Fibroblast of peridontal ligament (primary cell): ENCODE measurements around the gene TRAPPC13.
"Not testable (repeated sequence)": the region's sequence is repeated elsewhere in the genome, so short reads cannot be mapped to it uniquely, and the experiment has no call there.

ENCODE experiments used
- DNase-seq: peaks from one replicate; pipeline ENCODE4 v3.0.0-alpha.2; 2010; ENCODE audit errors: extremely low read depth

TRAPPC13 gene, protein sequence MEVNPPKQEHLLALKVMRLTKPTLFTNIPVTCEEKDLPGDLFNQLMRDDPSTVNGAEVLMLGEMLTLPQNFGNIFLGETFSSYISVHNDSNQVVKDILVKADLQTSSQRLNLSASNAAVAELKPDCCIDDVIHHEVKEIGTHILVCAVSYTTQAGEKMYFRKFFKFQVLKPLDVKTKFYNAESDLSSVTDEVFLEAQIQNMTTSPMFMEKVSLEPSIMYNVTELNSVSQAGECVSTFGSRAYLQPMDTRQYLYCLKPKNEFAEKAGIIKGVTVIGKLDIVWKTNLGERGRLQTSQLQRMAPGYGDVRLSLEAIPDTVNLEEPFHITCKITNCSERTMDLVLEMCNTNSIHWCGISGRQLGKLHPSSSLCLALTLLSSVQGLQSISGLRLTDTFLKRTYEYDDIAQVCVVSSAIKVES

DNA sequence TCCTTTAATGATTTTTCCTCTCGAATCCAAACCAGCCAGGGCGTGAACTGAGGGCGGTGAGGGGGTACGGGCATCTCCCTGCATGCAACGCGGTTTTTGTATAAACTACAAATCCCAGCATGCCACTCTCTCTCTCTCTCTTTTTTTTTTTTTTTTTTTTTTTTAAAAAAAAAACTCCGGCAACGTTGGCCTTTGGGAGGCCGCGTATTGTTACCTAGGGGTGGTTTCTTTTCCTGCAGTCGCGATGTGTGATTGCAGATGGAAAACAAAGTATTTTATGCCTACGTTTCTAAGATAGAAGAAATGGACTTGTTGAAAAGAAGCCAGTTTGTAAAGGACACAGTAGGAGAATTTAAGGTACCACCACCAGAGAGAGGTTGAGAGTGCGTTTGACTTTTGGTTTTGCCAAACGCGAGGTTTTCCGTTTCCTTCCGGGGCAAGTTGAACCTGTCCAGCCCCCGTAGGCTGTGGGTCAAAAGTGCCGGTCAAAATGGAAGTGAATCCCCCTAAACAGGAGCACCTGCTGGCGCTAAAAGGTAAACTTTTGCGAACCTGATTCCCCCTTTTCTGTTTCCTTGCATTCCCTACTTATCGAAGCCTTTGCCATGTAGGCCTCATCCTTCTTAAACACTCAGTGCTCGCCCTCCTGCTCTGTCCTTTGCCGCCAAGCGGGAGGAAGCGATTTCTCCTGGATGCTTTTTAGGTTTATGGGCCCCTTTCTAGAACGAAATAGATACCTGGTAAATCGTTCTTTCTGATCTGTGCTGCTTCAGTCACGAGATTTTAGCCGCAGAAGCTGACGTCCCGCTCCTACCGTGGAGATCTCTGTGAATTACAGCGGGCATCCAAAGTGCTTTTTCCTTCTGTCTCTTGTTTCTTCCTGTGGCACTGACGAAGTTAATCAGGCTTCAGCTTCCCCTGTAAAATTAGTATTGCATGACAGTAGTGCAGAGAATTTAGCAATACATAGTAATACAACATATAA lies at the start of gene TRAPPC13, which contains the start of gene SHLD3:
Gene TRAPPC13 (plus strand): TSS at position 457 of the 985 bp plus-strand sequence. CDS start 34 bp downstream, at position 491.
Gene SHLD3 (plus strand): TSS at position 457 of the 985 bp plus-strand sequence. CDS start 4,561 bp downstream, outside the sequence.
- peak; percentile 91 for DNase-seq

DNA sequence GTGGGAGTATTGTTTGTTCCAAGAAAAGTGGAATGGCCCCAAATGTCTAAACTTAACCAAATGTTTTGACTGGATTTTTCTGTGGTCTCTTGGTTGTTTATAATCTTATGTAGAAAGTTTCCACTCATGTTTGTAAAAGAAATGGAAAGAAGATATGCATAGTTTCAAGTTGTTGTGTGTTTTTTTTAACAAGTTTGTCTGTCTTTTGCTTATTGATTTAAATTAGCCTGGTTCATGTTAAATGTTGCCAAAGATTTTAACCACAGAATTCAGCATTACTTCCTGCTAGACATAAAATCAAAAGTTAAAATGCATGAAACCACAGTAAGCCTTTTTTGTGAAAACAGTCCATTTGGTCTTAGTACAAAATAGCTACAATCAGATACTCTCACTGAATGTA lies 47.7 kb upstream of the TRAPPC13 start:
- peak; percentile 82 for DNase-seq

DNA sequence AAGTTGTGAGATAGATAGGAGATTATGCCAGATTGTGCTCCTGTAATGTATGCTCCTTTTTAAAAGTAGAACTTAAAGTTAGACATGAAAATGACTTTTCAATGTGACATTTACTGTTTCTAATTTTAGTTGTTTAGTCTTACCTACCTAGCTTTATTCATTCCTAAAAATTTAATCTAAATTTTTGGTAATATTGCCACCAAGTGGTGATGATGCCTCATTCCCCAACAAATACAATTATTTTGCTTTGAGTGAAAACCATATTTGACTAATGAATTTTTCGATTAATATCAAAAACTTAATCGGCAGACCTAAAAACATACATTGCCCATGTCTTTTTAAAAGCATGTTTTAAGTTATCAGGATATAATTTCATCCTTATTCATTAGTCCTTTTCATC lies 36.1 kb upstream of the TRAPPC13 start:
- peak; percentile 14 for DNase-seq

DNA sequence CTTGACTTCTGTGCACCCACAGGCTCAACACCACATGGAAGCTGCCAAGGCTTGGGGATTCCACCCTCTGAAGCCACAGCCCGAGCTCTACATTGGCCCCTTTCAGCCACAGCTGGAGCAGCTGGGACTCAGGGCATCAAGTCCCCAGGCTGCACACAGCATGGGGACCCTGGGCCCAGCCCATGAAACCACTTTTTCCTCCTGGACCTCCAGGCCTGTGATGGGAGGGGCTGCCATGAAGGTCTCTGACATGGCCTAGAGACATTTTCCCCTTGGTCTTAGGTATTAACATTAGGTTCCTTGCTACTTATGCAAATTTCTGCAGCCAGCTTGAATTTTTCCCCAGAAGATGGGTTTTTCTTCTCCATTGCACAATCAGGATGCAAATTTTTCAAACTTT lies 23.1 kb upstream of the TRAPPC13 start:
- not testable (repeated sequence) for DNase-seq

DNA sequence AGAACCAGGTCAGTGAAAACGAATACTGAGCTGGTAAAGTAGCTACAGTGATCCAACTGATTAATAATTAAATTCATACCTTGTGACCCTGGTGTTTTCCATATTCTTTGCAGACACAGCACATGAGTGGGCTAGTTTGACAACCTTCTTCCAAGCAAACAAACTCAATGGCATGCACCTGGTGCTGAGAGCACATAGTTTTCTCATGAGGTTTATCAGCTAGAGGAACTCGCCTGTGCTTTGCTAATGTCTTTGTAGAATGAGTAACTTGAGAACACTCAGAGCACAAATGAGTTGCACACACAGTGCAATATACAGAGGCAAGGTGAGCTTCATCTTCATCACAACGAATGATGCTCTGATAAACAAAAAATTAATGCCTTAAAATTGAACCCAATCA lies 13.3 kb upstream of the TRAPPC13 start:
- no peak for DNase-seq

DNA sequence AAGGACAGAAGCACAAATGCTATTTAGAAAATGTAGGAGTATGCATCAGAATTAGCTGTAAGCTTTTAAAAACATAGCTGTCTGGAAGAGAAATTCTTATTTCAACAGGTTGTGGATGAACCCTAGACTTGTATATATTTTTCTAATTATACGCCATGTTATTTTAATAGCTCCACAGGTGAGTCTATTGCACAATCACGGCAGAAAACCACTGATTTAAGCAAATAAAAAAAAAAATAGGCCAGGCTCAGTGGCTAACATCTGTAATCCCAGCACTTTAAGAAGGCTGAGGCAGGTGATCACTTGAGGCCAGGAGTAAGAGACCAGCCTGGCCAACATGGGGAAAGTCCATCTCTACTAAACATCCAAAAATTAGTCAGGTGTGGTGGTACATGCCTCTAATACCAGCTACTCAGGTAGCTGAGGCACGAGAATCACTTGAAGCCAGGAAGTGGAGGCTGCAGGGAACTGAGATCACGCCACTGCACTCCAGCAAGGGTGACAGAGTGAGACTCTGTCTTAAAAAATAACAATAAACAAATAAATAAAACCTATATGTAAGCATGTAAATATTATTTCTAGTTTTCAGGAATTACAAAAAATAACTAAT lies 12.4 kb upstream of the TRAPPC13 start:
- DNase-seq = no peak

DNA sequence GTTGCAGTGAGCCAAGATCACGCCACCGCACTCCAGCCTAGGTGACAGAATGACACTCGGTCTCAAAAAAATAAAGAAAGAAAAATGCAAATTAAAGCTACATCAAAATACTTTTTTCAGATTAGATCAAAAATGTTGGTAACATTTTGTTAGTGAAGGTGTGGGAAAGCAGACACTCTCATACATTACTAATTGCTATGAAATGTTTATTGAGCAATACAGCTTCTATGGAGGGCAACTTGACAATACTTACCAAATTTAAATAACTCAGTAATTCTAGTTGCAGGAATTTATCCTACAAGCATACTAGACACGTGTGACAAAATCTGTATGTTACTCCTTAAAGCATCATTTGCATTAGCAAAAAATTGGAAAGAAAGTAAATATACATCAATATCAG lies 4.8 kb upstream of the TRAPPC13 start:
- no peak for DNase-seq

DNA sequence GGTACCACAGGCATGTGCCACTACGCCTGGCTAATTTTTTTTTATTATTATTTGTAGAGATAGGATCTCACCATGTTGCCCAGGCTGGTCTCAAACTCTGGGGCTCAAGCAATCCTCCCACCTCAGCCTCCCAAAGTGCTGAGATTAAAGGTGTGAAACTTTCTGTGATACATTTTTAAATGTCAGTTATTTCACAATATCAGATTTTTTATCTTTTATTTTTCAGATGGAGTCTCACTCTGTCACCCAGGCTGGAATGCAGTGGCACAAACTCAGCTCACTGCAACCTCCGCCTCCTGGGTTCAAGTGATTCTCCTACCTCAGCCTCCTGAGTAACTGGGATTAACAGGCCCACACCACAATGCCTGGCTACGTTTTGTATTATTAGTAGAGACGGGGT lies 2.9 kb upstream of the TRAPPC13 start:
- not testable (repeated sequence) for DNase-seq

DNA sequence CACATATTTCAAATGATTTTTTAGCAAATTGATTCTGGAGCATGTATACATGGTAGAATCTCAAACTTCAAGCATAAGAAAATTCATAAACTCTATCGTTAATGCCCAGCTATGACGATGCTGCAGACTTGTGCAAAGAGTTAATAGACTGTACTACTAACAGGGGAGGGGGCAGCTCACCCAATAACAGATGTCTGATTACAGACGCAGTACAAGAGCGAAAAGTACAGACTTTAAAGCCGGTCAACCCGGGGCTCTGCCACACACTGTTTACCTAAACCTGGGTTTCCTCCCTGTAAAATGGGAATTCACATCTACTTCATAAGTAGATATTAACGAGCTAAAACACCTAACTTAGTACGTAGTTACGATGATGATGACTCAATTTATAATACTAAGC lies 1.3 kb upstream of the TRAPPC13 start:
- peak; percentile 1 for DNase-seq

DNA sequence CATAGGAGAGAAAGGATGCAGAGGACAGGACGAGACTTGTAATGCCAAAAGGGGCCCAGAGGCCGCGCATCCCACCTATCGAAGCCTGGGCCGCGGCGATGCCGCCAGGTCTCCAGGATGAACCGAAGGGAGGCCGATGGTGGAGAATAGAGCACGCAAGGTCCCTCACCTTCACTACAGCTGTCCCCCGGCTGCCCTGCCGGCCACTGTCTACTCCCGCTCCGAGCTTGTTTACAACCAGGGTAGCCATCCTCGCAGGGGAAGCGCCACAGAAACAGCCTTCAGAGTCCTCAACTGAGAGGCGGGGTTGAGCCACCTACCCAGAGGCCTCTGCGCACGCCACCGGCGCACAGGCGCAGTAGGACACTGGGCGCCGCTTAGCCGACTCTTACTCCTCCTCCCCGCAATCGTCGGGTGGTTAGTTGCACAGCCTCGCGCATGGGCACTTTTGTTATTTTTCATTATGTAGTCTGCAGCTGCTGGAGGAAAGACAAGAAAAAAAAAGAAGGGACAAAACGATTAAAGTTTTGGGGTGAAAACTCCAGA lies 729 bp upstream of the TRAPPC13 start, which contains the start of gene TRIM23:
Gene TRIM23 (minus strand): TSS at position 309 of the 546 bp plus-strand sequence. CDS start 59 bp downstream, at position 250.
- peak; percentile 90 for DNase-seq

DNA sequence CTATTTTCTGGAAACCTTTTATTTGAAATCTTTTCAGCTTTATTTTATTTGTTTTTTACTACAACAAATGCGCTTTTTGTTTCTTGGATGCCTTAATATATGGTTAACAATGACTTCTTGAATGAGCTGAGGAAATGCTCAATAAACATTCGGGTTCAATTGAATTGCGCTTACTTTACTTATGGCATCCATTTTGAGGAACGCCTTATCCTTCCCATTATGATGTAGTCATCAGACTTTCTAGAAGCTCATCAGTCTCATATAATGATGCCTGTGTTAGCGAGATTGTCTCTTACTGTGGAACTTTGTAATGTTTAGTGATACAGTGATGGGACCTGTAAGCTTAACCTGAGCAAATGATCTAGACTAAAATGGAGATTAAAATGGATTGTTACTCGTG lies 916 bp downstream of the TRAPPC13 start:
- peak; percentile 11 for DNase-seq

DNA sequence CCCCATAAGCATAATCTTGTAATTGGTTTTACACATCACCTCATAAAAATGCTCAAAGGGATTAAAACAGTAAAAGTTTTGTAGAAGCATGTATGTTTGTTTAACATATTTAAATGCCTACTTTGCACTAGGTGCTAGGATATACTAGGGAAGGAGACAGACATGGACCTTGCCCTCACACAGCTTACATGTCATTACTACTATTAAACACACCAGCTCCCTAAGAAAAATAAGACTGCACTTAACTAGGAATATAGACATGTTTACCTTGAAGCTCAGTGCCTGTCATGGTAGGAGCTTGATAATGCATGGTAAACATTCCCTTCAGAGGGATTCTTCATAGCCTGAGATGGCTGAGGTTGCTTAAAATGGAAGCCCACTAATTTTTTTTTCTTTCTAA lies 6.2 kb downstream of the TRAPPC13 start:
- DNase-seq = no peak

DNA sequence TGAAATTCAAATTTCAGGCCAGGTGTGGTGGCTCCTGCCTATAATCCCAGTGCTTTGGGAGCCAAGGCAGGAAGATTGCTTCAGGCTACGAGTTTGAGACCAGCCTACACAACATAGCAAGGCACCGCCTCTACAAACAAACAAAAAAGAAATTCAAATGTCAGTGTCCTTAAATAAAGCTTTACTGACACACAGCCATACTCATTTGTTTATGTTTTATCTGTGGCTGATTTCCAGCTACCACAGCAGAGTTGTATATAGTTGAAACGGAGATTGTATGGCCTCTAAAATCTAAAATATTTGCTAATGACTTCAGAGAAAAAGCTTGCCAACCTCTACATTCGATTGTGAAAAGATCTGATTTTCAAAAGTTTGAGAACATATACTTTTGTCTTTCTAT lies 15.4 kb downstream of the TRAPPC13 start:
- DNase-seq = no peak

DNA sequence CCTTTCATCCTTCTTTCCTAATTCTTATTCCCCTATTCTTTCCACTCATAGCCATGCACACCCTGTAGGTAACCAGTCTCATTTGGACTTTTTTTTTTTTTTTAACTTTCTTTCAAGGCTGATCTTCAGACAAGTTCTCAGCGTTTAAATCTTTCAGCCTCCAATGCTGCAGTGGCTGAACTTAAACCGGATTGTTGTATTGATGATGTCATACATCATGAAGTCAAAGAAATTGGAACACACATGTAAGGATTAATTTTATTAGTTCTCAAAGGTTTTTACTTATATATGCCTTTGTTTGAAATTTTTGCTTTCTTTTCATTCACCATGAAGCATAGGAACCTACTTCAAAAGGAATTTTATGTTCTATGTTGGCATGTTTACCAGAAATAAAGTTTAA lies 22.1 kb downstream of the TRAPPC13 start:
- no peak for DNase-seq

DNA sequence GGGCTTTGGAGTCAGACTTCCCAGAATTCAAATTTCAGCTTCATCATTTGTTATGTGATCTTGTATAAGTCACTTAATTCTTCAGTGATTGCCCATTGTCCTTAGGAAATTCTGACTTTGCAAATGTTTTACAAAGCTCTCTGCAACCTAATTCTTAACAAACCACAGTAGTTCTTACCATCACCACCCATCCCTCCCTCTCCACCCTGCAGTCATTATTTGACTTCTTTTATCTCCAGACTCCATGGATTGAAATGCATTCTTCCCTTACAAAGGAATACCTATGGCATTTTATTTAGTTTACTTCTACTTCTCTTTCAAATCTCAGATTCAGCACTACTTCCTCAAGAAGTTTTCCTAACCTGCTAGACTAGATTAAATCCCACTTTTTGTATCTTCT lies 23.1 kb downstream of the TRAPPC13 start:
- no peak for DNase-seq

DNA sequence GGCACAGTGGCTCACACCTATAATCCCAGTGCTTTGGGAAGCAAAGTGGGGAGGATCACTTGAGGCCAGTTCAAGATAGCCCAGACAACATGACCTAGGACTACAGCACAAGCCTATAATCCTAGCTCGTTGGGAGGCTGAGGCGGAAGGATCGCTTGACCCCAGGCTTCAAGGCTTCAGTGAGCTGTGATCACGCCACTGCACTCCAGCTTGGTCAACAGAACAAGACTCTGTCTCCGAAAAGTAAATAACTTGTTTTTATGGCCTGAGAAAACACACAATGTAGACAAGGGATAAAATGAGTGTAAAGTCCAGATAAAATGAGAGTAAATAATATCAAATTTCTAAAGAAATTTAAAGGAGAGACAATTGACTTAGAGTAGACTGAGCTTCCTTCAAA lies 26.3 kb downstream of the TRAPPC13 start:
- DNase-seq = no peak

DNA sequence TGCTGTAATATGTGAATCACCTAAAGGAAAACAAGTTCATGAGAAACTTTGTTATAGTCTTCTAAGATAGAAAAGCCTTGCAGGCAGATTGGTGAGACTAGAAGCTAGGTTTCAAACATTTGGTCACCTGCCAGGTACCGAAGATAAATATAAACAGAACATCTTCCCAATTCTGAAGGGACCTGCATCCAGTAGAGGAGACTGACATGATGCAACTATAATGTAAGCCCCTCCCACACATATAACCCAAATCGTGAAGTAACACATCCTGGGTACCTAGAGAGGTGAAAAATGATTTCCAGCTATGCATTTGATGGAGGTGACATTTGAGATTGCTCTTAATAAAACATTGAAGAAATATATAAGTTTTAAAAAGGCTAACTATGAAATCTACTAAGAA lies 29.9 kb downstream of the TRAPPC13 start:
- DNase-seq = no peak

DNA sequence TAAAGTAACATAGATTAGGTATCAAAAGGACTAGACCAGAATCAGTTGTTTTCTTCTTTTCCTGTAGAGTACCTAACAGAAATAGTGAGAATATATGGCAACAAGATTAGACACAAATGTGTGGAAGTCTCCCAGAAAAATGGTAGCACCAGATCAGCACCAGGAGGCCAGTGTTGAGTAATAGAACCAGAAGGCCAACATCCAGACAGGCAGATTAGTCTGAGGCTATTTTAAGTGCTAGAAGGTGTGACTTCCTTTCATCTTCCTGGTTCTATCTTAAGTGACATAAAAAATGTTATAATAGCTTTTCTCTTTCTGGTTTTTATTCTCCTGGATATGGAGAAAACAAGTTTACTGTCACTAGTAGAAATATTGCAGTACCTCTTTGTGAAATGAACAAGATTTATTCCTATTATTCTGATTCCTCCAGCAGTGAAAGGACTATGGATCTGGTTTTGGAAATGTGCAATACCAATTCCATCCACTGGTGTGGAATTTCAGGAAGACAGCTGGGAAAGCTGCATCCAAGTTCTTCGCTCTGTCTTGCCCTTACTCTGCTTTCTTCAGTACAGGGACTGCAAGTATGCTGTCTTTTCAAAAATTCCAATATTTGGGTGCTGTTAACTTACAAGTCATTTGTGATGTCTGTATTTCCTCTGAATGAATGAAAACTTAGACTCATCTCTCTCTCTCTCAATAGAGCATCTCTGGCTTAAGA lies 39.1 kb downstream of the TRAPPC13 start:
- peak; percentile 26 for DNase-seq

DNA sequence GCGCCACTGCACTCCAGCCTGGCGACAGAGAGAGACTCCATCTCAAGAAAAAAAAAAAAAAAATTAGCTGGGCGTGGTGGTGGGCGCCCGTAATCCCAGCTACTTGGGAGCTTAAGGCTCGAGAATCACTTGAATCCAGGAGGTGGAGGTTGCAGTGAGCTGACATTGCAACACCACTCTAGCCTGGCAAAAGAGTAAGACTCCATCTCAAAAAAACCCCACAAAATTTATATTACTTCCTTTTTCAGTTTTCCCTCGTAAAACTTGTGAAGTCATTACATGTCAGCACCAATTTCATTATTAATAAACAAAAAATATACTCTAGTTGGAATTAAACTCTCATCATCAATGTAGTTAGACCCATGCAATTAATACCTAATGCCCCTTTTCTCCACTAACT lies 43.9 kb downstream of the TRAPPC13 start:
- no peak for DNase-seq

DNA sequence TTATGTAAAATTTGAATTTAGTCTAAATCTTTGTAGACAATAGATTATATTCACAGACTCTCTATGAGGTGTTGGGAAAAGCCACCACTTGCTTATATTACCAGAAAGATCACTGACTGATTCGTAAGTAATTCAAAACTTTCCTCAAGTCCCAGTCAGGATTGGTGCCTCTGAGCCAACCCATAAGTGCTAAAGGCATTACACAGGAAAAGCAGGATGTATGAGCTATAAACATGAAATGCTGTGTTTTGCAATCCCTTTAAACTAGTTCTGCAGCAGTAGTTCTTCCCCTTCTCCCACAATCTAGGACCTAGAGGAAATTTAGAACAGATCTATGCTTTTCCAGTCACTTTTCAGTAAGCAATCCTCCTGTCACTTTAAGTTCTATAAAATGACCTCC lies 48.0 kb downstream of the TRAPPC13 start:
- DNase-seq = peak; percentile 76

DNA sequence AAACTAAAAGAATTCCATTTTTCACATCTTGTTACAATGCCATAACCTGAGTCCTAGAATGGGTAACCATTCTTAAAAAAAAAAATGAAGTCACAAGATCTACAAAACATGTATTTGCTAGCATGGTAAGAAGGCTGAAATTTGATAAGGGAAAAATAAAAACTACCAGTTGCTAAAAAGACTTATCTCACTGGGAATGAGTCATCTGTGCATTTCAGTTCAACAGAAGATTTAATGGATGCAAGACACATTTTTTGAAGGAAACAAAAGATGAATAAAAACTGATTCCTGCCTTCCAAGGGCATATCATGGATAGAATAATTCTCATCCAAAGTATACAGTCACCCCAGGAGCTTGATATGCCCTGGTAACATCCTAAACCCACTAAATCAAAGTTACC lies 49.9 kb downstream of the TRAPPC13 start:
- peak; percentile 46 for DNase-seq
